HG03280 (cell line): ENCODE data around the gene GPR42.
"Not testable (repeated sequence)": the region's sequence is repeated elsewhere in the genome, so short reads cannot be mapped to it uniquely, and the experiment has no call there.

Experiments used
- ATAC-seq: cut with Tn5 transposase; IDR thresholded peaks from one replicate; pipeline ENCODE4 v1.9.1; 2021; ENCODE audit warnings: mild to moderate bottlenecking, moderate library complexity; ENCODE audit not compliant: unreplicated experiment

GPR42 gene

DNA sequence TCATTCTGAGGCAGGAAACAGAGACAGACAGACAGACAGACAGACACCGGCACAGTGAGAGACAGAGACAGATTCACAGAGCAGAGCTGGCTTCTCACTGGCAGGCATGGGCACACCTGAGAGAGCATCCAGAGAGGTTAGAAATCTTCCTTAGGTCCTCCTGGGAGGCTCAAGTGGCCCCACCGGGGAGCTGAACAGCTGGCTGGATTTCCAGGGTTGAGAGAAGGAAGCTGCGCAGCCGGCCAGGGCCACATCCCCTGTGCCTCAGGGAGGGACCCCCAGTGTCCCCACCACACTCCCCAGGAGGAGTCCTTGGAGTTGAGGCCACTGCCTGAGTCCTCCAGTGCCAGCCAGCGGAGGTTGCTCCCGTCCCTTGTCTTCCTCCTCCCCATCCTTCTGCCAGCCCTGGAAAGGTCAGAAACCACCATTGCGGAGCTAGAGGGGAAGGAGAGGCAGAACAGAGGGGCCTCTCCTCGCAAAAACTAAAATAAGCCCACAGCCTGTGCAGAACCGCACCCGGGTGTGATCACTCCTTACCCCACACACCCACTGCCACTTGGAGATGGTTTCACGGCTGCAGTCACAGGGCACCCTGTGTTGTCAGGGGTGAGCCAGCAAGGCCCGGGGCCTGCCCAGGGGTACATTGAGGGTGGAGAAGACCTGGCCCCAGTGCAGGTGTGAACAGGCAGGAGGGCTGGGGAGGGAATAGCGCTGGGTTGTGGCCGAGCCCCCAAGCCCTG lies 8.4 kb upstream of the GPR42 start:
- no peak for ATAC-seq

DNA sequence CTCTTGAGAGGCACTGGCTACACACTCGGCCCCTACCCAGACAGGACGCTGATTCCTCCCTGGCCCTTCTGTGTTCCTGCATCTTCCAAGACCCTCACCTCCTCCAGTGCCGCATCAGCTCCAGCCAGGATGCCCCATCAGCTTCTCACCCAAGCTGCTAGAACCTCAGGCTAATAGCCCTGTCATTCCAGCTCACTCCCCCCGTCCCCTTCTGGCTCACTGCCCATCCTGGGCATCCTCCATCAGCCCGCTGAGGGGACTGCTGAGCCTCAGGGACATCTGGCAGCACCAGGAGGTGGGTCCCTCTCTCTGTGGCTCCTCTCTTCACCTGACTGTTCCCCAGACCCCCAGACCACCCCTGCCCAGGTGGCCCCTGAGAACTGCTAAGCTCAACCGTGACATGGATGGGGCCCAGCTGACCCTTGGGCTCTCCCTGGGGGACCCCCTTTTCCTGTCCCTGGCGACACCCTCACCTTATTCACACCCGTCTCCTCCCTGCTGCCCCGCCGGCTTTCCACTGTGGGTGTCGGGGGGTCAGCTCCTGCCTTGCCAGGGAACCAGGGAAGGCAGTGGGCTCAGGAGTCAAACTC lies 7.8 kb upstream of the GPR42 start:
- no peak for ATAC-seq

DNA sequence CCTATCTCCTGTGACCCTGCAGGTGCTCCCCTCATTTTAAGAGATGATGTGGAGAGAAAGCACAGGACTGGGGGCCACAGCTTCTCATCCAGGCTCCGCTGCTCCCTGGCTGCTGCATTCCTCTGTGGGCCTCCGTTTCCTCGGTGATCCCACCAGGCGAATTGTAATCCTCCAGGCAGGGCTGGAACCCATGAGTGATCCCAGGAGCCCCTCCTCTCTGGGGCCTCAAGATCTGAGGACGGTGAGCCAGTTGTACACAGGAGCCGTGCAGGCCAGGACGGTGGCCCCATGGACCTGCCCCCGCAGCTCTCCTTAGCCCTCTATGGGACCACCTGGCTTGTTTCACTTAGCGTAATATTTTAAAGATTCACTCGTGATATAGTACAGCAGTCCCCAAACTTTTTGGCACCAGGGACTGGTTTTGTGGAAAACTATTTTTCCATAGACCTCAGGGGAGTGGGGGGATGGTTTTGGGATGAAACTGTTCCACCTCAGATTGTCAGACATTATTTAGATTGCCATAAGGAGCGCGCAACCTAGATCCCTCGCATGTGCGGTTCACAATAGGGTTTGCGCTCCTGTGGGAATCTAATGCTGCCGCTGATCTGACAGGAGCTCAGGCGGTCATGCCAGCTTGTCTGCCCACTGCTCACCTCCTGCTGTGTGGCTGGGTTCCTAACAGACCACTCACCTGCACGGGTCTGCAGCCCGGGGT lies 7.0 kb upstream of the GPR42 start:
- no peak for ATAC-seq

DNA sequence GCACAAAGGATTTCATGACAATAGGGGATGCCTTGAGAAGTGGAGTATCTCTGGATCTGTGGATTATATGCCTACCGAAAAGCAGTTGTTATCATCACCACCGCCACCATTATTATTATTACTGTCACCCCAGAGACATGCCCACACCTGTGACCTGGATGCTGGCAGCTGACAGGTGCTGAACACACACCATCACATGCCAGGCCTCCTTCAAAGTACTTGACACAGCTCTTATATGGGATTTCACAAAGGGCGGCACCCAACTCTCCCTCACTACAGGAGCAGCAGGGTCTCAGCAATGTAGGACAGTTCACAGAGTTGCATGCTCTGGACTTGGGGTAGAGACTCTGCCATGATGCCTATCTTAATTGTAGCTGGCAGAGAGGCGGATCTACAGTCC lies 5.6 kb upstream of the GPR42 start:
- ATAC-seq, result no peak

DNA sequence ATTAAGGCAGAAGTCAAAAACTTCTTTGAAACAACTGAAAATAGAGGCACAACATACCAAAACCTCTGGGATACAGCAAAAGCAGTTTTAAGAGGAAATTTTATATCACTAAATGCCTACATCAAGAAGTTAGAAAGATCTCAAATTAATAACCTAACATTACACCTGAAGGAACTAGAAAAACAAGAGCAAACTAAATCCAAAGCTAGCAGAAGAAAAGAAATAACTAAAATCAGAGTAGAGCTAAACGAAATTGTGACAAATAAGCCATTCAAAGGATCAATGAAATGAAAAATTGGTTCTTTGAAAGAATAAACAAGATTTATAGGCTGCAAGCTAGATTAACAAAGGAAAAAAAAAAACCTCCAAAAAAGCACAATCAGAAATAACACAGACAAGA lies 2.5 kb upstream of the GPR42 start:
- no peak for ATAC-seq

DNA sequence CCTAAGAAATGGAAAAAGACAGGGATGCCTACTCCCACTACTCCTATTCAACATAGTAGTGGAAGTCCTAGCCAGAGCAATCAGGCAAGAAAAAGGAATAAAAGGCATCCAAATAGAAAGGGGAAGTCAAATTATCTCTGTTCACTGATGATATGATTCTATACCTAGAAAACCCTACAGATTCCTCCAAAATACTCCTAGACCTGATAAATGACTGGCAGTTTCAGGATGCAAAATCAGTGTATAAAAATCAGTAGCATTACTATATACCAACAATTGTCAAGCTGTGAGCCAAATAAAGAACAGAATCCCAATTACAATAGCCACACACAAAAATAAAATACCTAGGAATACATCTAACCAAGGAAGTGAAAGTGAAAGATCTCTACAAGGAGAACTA lies 1.3 kb upstream of the GPR42 start:
- no peak for ATAC-seq

DNA sequence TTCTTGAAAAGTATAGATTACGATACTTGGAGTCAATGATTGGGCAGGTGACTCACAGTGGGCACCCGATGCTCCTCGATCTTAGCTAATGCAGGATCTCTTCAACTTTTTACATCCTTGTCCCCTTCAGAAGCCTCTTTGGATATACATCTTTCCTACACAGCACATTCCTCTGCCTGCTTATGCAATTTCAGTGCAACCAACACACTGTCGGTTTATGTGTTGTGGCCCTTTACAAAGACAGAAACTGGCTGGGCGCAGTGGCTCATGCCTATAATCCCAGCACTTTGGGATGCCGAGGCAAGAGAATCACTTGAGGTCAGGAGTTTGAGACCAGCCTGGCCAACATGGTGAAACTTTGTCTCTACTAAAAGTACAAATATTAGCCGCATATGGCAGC lies 2.6 kb downstream of the GPR42 start:
- ATAC-seq, result no peak

DNA sequence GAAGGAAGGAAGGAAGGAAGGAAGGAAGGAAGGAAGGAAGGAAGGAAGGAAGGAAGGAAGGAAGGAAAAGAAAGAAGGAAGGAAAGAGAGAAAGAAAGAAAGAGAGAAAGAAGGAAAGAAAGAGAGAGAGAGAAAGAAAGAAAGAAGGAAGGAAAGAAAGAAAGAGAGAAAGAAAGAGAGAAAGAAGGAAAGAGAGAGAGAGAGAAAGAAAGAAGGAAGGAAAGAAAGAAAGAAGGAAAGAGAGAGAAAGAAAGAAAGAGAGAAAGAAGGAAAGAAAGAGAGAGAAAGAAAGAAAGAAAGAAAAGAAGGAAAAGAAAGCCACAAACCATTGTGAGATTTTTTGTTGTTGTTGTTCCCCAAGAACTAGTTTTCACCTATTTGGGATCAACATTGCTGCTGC lies 3.2 kb downstream of the GPR42 start:
- ATAC-seq, result not testable (repeated sequence)

DNA sequence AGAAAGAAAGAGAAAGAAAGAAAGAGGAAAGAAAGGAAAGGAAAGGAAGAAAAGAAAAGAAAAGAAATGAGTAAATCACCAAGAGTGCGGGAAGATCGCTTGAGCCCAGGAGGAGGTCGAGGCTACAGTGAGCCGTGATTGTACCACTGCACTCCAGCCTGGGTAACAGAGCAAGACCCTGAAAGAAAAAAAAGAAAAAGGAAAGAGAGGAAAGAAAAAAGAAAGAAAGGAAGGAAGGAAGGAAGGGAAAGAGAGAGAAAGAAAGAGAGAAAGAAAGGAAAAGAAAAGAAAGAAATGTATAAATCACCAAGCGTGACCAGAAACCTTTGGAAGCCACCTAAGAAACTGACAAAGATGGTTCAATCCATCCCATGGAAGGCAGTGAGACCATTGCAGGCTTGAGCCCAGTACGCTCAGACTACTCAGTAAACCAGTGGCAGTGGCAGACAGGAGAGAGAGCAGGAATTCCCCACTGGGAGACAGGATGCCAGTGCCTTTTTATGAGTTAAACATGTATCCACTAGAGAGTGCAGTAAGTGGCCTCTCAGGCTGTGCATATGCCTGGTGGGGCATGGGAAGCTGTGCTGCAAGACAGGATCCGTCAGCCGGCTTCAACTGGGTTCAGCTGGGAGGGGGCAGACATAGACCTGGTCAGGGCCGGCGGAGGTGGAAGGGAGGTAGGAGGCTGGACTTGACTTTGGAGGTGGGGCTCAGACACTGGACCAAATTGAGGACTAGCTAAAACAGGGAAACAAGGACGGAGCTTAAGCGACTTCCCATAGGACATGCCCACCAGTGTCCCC lies 4.8 kb downstream of the GPR42 start:
- ATAC-seq, result no peak

DNA sequence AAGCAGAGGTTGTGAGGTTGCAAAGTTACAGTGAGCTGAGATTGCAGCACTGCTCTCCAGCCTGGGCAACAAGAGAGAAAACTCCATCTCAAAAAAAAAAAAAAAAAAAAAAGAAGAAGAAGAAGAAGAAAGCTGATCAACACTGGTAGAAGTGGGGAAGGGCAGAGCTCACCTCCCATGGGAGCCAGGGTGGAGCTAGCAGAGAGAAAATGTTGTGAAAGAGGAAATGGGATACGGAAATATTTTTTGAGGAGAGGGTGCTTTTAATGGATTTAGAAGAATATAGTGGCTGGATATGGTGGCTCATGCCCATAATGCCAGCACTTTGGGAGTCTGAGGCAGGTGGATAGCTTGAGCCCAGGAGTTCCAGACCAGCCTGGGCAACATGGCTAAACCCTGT lies 6.8 kb downstream of the GPR42 start:
- no peak for ATAC-seq

DNA sequence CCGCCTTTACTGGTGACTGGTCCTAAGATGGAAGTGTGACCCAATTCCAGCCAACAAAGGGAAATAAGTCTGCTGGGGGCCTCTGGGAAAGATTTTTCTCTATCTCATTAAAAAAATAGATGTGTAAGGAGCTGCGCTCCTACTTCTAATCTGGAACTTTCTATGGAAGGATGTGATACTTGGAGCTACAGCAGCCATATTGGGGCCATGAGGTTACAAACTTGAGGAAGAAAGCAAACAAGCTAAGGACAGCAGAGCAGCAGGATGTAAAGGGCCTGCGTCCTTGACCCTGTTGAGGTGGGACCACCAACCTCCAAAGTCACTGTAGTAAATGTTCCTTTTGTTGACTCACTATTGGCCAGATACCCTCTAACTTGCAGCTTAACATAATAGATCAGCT lies 7.5 kb downstream of the GPR42 start:
- ATAC-seq, result no peak

DNA sequence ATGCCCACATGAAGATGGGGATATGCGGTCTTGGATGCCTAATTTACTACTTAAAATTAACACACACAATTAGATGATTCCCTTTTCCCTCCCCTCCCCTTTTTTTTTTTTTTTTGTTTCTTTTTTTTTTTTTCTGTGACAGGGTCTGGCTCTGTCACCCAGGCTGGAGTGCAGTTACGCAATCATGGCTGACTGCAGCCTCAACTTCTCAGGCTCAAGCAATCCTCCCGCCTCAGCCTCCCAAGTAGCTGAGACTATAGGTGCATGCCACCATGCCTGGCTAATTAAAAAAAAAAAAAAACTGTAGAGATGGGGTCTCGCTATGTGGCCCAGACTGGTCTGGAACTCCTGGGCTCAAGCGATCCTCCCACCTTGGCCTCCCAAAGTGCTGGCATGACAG lies 8.7 kb downstream of the GPR42 start:
- ATAC-seq, result not testable (repeated sequence)

DNA sequence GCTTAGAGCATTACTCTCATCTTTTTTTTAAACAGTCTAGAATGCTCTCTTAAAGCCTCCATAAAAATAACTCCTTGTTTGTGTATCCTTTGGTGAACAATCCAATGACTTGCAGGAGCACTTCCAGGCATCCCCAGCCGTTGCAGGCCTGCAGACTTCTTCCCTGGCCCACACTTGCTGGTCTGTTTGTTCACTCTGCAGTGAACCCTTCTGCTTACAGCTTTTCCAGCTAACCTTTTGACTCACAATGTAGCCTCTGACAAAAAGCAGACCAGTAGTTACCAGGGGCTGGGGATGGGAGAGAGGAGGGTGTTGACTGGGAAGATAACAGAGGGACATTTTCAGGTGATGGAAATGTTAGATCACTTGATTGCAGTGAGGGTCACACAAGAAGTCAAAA lies 9.1 kb downstream of the GPR42 start:
- no peak for ATAC-seq

DNA sequence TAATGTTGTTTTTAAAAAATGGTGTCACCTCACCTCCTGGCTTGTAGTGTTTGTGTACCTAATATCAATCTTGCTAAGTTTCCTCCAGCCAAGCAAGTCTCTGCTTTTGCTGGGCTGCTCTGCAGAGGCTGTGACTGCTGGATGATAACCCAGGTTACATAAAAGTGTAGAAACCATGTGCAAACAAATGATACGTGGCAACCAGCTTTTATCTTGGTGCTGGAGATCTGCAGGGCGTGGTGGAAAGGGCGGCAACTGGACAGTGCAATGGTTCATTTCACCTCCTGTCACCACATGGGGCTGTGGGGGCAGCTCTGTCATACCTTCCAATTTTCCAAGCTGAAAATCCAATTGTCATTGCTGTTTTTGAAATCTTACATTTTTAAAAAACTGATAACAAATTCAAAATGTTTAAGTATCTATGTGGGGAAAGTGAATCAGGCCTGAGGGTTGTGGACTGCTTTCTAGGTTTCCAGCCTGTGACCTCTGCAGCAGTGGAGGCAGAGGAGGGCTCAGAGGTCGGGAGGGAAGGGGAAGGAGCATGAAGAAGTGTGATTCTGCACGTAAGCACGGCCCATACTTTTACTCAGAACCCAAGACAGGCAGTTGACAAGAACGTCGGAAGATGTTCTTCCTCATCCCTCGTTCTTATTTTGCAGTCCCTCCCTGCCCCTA lies 9.7 kb downstream of the GPR42 start:
- no peak for ATAC-seq

DNA sequence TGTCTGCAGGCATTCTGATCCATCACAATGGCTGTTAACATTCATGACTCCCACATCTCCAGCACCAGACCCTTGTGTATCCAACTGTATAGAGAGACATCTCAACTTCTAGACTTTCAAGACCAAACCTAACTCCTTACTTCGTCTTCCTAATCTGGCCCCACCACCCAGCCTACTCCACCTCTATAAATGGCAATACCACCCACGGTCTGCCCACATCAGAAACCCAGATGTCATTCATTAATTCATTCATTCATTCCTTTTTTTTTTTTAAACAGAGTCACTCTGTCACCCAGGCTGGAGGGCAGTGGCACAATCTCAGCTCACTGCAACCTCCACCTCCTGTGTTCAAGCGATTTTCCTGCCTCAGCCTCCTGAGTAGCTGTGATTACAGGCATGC lies 10.4 kb downstream of the GPR42 start:
- ATAC-seq, result no peak

DNA sequence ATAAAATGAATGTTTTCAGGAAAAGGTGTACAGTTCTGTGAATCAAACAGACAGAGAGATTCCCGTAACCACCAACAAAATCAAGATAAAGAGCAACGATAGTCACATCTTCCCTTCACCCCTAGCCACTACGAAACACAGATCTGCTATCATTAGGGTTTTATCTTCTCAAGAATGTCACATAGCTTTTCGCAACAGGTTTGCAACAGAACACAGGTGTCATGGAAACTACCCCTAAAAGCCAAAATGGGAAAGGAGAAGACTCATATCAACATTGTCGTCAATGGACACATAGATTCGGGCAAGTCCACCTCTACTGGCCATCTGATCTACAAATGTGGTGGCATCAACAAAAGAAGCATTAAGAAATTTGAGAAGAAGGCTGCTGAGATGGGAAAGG lies 11.1 kb downstream of the GPR42 start:
- no peak for ATAC-seq

DNA sequence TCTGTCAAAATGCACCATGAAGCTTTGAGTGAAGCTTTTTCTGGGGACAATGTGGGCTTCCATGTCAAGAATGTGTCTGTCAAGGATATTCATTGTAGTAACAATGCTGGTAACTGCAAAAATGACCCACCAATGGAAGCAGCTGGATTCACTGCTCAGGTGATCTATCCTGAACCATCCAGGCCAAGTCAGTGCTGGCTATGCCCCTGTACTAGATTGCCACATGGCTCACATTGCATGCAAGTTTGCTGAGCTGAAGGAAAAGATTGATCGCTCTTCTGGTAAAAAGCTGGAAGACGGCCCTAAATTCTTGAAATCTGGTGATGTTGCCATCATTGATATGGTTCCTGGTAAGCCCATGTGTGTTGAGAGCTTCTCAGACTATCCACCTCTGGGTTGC lies 12.7 kb downstream of the GPR42 start:
- no peak for ATAC-seq

DNA sequence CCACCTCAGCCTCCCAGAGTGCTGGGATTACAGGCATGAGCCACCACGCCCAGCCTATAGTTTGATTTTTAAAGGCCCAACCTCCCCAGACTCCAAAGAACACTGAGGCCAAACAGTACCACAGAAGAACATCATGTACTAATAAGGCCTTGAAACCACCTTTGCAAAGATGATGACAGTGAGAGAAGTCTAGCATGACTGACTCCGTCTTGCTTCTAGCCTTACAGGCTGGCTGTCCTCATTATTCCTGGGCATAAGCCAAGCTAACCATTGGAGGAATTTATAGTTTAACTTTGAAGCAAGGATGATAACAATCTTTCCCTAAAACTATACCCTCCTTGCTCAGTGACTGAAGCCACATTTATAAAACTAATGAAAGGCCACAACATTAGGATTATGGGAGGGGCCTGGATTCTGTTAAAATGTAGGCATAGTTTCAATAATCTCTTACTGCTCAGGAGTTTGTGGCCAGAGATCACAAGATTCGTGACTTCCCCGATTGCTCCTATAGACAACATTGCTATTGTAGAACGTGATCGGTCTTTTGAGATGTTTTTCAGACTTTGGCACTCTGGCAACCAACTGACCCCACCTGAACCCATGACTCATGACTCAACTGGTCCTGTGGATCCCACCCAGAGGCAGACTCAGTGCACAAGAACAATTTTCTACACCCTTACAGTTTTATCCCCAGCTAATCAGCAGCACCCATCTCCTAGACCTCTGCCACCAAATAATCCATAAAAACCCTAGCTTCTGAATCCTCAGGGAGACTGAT lies 17.6 kb downstream of the GPR42 start:
- no peak for ATAC-seq

DNA sequence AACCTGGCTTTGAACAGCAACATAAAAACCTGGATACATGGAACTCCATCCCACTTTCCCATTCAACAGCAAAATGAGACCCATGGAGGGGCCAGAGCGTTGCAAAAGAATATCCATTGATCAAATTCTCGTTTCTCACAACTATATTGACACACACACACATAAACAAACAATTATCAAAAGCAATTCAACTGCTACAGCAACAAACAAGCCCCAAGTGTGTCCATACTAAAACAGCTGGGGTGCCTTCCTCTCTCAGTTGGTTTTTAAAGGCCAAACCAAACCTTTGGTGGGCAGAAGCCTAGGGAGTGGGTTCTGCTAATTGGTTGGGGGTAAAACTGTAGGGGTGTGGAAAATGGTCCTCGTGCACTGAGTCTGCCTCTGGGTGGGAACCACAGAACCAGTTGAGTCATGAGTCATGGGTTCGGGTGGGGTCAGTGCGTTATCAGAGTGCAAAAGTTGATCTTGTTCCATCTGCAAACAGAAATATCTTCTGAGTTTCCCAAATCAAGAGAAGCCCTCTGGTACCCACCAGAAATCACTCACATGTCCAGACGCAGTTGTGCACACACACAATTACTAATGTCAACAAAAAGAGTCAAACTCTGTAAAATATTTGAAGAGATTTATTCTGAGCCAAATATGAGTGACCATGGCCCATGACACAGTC lies 18.5 kb downstream of the GPR42 start:
- no peak for ATAC-seq
